ENCODE measurements around the gene SLC15A5. TPM values are rescaled to one million over a fixed set of nuclear protein-coding genes. Genes with fewer than 3 reads are reported as not detected.

The SLC15A5 gene
- total and polyA plus RNA-seq, 8 donors = not detected

GRCh38 chr12:16258963-16259362, 18.5 kb downstream of the SLC15A5 start:
- Histone ChIP-seq H3K27ac (no peak overlapping the region), H3K36me3 (no peaks in the 10 kb centered on the region), H3K4me1 (no peaks in the 10 kb centered on the region), H3K4me3 (no peak overlapping the region), H3K27me3 (no peaks in the 10 kb centered on the region), H3K9me3 (no peaks in the 10 kb centered on the region)
- intact Hi-C loops (cut with DNase I) = no loop called here
- ATAC-seq (no peak), DNase-seq (no peak), FAIRE-seq (no peak)
- 72 to 96% methylated on average over 1 to 2 of the region's 2 CpGs for WGBS, 2 donors
- TF ChIP-seq, protein P1, sequence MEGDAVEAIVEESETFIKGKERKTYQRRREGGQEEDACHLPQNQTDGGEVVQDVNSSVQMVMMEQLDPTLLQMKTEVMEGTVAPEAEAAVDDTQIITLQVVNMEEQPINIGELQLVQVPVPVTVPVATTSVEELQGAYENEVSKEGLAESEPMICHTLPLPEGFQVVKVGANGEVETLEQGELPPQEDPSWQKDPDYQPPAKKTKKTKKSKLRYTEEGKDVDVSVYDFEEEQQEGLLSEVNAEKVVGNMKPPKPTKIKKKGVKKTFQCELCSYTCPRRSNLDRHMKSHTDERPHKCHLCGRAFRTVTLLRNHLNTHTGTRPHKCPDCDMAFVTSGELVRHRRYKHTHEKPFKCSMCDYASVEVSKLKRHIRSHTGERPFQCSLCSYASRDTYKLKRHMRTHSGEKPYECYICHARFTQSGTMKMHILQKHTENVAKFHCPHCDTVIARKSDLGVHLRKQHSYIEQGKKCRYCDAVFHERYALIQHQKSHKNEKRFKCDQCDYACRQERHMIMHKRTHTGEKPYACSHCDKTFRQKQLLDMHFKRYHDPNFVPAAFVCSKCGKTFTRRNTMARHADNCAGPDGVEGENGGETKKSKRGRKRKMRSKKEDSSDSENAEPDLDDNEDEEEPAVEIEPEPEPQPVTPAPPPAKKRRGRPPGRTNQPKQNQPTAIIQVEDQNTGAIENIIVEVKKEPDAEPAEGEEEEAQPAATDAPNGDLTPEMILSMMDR (IDR thresholded peaks at IDR 0.05) = no peak

DNA sequence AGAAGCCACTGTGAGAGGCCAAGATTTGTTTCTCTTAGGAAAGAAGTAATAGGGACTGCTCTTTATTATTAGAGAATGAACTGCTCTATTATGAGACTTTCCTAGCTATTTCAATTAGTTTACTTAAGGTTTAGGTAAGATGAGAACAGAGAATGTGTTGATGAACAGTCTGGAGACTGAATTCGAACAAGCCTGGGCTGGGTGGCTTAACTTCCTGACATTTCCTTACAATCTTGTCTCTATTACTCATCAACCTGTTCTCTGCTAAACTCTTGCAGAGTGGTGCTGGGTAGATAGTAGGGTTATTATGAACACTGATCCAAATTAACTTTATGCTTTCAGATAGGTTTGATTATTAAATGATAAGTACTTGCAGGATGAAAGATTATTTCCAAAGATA, 31.2 kb downstream of the SLC15A5 start:
- Histone ChIP-seq H3K4me1 (no peaks in the 10 kb centered on the region), H3K9me3 (no peaks in the 10 kb centered on the region), H3K4me3 (no peak overlapping the region), H3K27ac (no peak overlapping the region), H3K36me3 (no peaks in the 10 kb centered on the region), H3K27me3 (no peaks in the 10 kb centered on the region)
- FAIRE-seq (no peak), ATAC-seq (no peak), DNase-seq (no peak)
- WGBS, 2 donors = 76 to 94% methylated on average over 1 of the region's 1 CpG
- intact Hi-C loops (cut with DNase I) = no loop called here
- TF ChIP-seq, protein P1 (IDR thresholded peaks at IDR 0.05) = no peak

DNA sequence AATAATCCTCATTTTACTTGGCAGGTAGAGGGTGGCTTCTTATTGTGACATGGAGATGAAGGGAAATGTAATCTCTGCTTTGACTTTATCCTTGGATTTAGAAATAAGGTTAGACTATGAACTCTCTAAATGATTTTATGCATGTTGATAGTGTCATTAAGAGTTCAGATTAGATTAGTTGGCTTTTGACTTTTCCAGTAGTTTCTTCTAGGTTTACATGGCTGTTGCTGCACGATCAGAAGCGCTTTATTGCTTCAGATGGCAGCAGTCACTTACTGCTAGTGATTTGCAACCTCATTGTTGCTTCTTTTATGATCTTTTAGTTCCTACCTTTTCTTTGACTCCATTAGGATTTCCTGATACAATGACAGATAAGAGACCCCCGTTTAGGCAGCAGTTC, 32.3 kb downstream of the SLC15A5 start:
- WGBS, 2 donors = 71 to 89% methylated on average over 3 of the region's 3 CpGs
- ATAC-seq (no peak), FAIRE-seq (no peak), DNase-seq (no peak)
- Histone ChIP-seq H3K9me3 (no peaks in the 10 kb centered on the region), H3K4me1 (no peaks in the 10 kb centered on the region), H3K4me3 (no peak overlapping the region), H3K27me3 (no peaks in the 10 kb centered on the region), H3K27ac (no peak overlapping the region), H3K36me3 (no peaks in the 10 kb centered on the region)
- TF ChIP-seq, protein P1 (IDR thresholded peaks at IDR 0.05) = no peak
- intact Hi-C loops (cut with DNase I) = no loop called here

DNA sequence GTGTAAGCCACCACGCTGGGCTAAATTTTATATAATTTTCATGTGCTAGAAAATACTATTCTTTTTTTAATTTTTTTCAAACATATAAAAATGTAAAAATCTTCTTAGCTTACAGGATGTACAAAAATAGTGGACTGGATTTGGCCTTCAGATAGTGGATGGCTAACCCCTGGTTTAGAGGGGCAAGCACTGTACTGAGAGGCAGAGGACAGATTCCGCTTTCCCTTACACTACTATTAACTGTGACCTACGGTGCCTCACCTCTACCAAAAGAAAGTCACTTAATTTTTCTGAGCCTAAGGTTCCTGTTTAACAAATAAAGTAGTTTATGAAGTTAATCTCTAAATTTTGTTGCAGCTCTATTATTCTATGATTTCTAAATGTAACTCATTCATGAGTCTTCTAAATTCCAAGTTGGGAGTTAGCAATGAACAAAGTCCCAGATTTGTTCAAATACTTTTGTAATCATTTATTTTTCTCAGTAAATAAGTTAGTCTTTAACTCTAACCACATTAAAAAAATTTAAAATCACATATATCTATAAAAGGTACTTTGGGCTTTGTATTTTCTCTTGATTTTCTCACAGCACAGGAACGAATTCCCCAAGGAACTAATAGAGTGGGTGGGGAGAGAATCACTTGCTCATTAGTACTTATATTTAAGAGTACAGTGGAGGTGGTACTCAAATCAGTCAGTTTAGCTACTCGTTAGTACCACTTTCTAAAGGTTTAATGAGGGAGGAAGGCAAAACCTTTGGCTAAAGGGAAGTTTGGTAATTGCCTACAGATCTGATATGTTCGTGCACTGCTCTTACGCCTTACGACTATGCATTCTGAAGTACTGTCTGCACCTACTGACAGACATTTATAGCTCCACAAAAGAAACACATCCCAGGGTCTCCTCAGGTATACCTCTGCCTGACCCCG, 33.7 kb downstream of the SLC15A5 start:
- Histone ChIP-seq H3K4me3 (no peak overlapping the region), H3K4me1 (no peaks in the 10 kb centered on the region), H3K36me3 (no peaks in the 10 kb centered on the region), H3K9me3 (no peaks in the 10 kb centered on the region), H3K27ac (no peak overlapping the region), H3K27me3 (no peaks in the 10 kb centered on the region)
- 85 to 86% methylated on average over 9 of the region's 9 CpGs for WGBS, 2 donors
- FAIRE-seq (no peak), ATAC-seq (no peak), DNase-seq (no peak)
- intact Hi-C loops (cut with DNase I) = no loop called here
- TF ChIP-seq, protein P1 (IDR thresholded peaks at IDR 0.05) = no peak

GRCh38 chr12:16241346-16241745, 36.1 kb downstream of the SLC15A5 start:
- no peaks in the 10 kb centered on the region for H3K4me1 ChIP-seq
- intact Hi-C loops (cut with DNase I) = no loop called here
- no peaks in the 10 kb centered on the region for H3K36me3 ChIP-seq
- no peak for DNase-seq
- TF ChIP-seq, protein P1 (IDR thresholded peaks at IDR 0.05) = no peak
- ATAC-seq = no peak
- H3K9me3 ChIP-seq = no peaks in the 10 kb centered on the region
- H3K27ac ChIP-seq = no peak overlapping the region
- no peak for FAIRE-seq
- no peak overlapping the region for H3K4me3 ChIP-seq
- no peaks in the 10 kb centered on the region for H3K27me3 ChIP-seq
- 70 to 75% methylated on average over 4 of the region's 4 CpGs for WGBS, 2 donors
